Keratinocyte (primary cell): Measurements from ENCODE around the gene CD28. TPM values are rescaled to one million over a fixed set of nuclear protein-coding genes. Genes with fewer than 3 reads are reported as not detected.

Source experiments
- DNase-seq: peaks from one replicate; pipeline ENCODE4 v3.0.0-alpha.2; 2011; ENCODE audit warnings: low read depth, missing footprints, low spot score
- FAIRE-seq: peaks from 2 replicates; lab custom pipeline; 2011; peaks lifted over from hg19 to GRCh38; lab: Jason Lieb, UNC
- H2AFZ ChIP-seq: 2 replicates; pipeline ENCODE4 v1.6.0; 2012; ENCODE audit warnings: low read length, control low read depth, inconsistent platforms; ENCODE audit not compliant: control insufficient read depth
- H3K27ac ChIP-seq: 2 replicates; pipeline ENCODE4 v1.5.1; 2011; ENCODE audit warnings: low read length; ENCODE audit not compliant: control insufficient read depth, insufficient read depth
- H3K27me3 ChIP-seq: 3 replicates; pipeline ENCODE4 v1.6.0; 2011; ENCODE audit warnings: low read length; ENCODE audit not compliant: control insufficient read depth, insufficient read depth; ENCODE audit errors: extremely low read depth
- H3K36me3 ChIP-seq, 2 experiments: 2 replicates in 1 of 2; 3 replicates in 1 of 2; pipeline ENCODE4 v1.5.1; 2011; ENCODE audit warnings: low read length in 2 of 2, mild to moderate bottlenecking in 1 of 2; ENCODE audit not compliant: control insufficient read depth in 2 of 2, insufficient read depth in 2 of 2; ENCODE audit errors: extremely low read depth in 1 of 2
- H3K4me1 ChIP-seq: 3 replicates; pipeline ENCODE4 v1.5.1; 2011; ENCODE audit warnings: low read length; ENCODE audit not compliant: control insufficient read depth, insufficient read depth; ENCODE audit errors: extremely low read depth
- H3K4me2 ChIP-seq: 3 replicates; pipeline ENCODE4 v1.6.0; 2011; ENCODE audit warnings: low read depth, low read length; ENCODE audit not compliant: control insufficient read depth, insufficient read depth; ENCODE audit errors: extremely low read depth
- H3K4me3 ChIP-seq, 3 experiments: fragments of 200-600 bp in 1 of 3; sonication (generic) in 1 of 3; 2 replicates in 2 of 3; 3 replicates in 1 of 3; pipeline ENCODE4 v1.5.1; 2011 to 2016; ENCODE audit warnings: low read length in 3 of 3, mild to moderate bottlenecking in 3 of 3, control low read depth in 2 of 3, inconsistent platforms in 1 of 3, low read depth in 1 of 3, mixed read lengths in 1 of 3, mixed run types in 1 of 3, moderate library complexity in 1 of 3; ENCODE audit not compliant: control insufficient read depth in 2 of 3, insufficient read depth in 2 of 3; ENCODE audit errors: extremely low read depth in 1 of 3
- H3K79me2 ChIP-seq: 2 replicates; pipeline ENCODE4 v1.6.0; 2012; ENCODE audit warnings: low read length; ENCODE audit not compliant: control insufficient read depth, insufficient read depth
- H3K9ac ChIP-seq: 3 replicates; pipeline ENCODE4 v1.6.0; 2011; ENCODE audit warnings: low read length; ENCODE audit not compliant: control insufficient read depth, insufficient read depth; ENCODE audit errors: extremely low read depth
- H3K9me1 ChIP-seq: 3 replicates; pipeline ENCODE4 v1.6.0; 2011; ENCODE audit warnings: low read length; ENCODE audit not compliant: control insufficient read depth, insufficient read depth; ENCODE audit errors: extremely low read depth
- H3K9me3 ChIP-seq: 2 replicates; pipeline ENCODE4 v1.5.1; 2012; ENCODE audit warnings: low read depth, low read length; ENCODE audit not compliant: control insufficient read depth
- H4K20me1 ChIP-seq: 3 replicates; pipeline ENCODE4 v1.6.0; 2011; ENCODE audit warnings: low read length; ENCODE audit not compliant: control insufficient read depth, insufficient read depth; ENCODE audit errors: extremely low read depth
- EZH2 ChIP-seq: IDR thresholded peaks from one replicate; pipeline ENCODE4 v1.6.1; 2012; ENCODE audit warnings: inconsistent platforms, mild to moderate bottlenecking, low read length, moderate library complexity
- dilution Hi-C: fragments of 300-500 bp; cut with MboI; formaldehyde crosslinking; loops from one replicate; pipeline ENCODE4 v1.7.0; 2020; ENCODE audit warnings: low sequenced_read_pairs; ENCODE audit not compliant: extremely low pct_ligation_motif_present
- polyA plus RNA-seq, 5 experiments: library from polyadenylated mRNA; depleted of rRNA in 3 of 5; stranded (reverse) in 3 of 5; stranded (forward) in 1 of 5; unstranded in 1 of 5; fragments of >200 nt; gene quantifications; 1 replicate in 1 of 5; 2 replicates in 3 of 5; 3 replicates in 1 of 5; pipeline versions ENCODE4 v1.2.1 to v1.2.3, GENCODE V29; 2011 to 2012; ENCODE audit warnings: missing spikeins in 2 of 5, low read depth in 1 of 5, low replicate concordance in 1 of 5
- TF ChIP-seq, protein P1 (sequence below), 3 experiments: IDR thresholded peaks in 1 of 3; conservative IDR thresholded peaks in 1 of 3; optimal IDR thresholded peaks in 1 of 3; 2 replicates in 2 of 3; 3 replicates in 1 of 3; pipeline versions ENCODE3 to v1.5.1; 2011; ENCODE audit warnings: low read length in 3 of 3, mild to moderate bottlenecking in 3 of 3, moderate library complexity in 2 of 3, control low read depth in 1 of 3, inconsistent platforms in 1 of 3; ENCODE audit not compliant: insufficient read depth in 2 of 3; ENCODE audit errors: extremely low read depth in 1 of 3

The CD28 gene
- polyA plus RNA-seq, 1 donor (not counting 4 experiments of a cell fraction or from before 2014, with no cell fraction given) = 0.01 TPM

- FAIRE-seq (no peak), DNase-seq (no peak)
- Histone ChIP-seq H3K27me3 (no peaks in the 10 kb centered on the region), H2AFZ (no peak overlapping the region), H3K36me3 (no peaks in the 10 kb centered on the region), H3K79me2 (no peaks in the 10 kb centered on the region), H3K4me1 (peaks cover 11% of the 10 kb centered on the region), H3K4me3 (no peak overlapping the region), H3K9me3 (no peaks in the 10 kb centered on the region), H4K20me1 (no peaks in the 10 kb centered on the region), H3K27ac (no peak overlapping the region), H3K9me1 (no peaks in the 10 kb centered on the region), H3K9ac (no peak overlapping the region), H3K4me2 (no peak overlapping the region)
- TF ChIP-seq EZH2 = no peak
- TF ChIP-seq, protein P1, sequence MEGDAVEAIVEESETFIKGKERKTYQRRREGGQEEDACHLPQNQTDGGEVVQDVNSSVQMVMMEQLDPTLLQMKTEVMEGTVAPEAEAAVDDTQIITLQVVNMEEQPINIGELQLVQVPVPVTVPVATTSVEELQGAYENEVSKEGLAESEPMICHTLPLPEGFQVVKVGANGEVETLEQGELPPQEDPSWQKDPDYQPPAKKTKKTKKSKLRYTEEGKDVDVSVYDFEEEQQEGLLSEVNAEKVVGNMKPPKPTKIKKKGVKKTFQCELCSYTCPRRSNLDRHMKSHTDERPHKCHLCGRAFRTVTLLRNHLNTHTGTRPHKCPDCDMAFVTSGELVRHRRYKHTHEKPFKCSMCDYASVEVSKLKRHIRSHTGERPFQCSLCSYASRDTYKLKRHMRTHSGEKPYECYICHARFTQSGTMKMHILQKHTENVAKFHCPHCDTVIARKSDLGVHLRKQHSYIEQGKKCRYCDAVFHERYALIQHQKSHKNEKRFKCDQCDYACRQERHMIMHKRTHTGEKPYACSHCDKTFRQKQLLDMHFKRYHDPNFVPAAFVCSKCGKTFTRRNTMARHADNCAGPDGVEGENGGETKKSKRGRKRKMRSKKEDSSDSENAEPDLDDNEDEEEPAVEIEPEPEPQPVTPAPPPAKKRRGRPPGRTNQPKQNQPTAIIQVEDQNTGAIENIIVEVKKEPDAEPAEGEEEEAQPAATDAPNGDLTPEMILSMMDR (optimal IDR thresholded peaks at IDR 0.05 in 1 of 3, IDR thresholded peaks at IDR 0.05 in 1 of 3, conservative IDR thresholded peaks at IDR 0.05 in 1 of 3; ENCODE audit: extremely low read depth in 1 of 3, insufficient read depth in 2 of 3, low read length in 3 of 3) = no peak
- dilution Hi-C loops = no loop called here
Measured at GRCh38 chr2:203734276-203734983, 28.0 kb downstream of the CD28 start.

DNA sequence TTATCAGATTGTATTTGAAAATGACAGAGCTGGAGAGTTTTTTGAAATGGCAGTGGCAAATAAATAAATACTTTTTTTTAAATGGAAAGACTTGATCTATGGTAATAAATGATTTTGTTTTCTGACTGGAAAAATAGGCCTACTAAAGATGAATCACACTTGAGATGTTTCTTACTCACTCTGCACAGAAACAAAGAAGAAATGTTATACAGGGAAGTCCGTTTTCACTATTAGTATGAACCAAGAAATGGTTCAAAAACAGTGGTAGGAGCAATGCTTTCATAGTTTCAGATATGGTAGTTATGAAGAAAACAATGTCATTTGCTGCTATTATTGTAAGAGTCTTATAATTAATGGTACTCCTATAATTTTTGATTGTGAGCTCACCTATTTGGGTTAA is 30.9 kb downstream of the CD28 start:
- Histone ChIP-seq H3K27ac (no peak overlapping the region), H3K4me3 (no peak overlapping the region), H3K9me1 (no peaks in the 10 kb centered on the region), H2AFZ (no peak overlapping the region), H3K9ac (no peak overlapping the region), H3K4me2 (no peak overlapping the region), H3K4me1 (no peaks in the 10 kb centered on the region), H4K20me1 (no peaks in the 10 kb centered on the region), H3K27me3 (no peaks in the 10 kb centered on the region), H3K9me3 (no peaks in the 10 kb centered on the region), H3K79me2 (no peaks in the 10 kb centered on the region), H3K36me3 (no peaks in the 10 kb centered on the region)
- TF ChIP-seq EZH2 = no peak
- TF ChIP-seq, protein P1 (optimal IDR thresholded peaks at IDR 0.05 in 1 of 3, IDR thresholded peaks at IDR 0.05 in 1 of 3, conservative IDR thresholded peaks at IDR 0.05 in 1 of 3; ENCODE audit: extremely low read depth in 1 of 3, insufficient read depth in 2 of 3, low read length in 3 of 3) = no peak
- dilution Hi-C loops = no loop called here
- DNase-seq = no peak
- FAIRE-seq = no peak
